ENCODE measurements around the gene SLX9.

DNA sequence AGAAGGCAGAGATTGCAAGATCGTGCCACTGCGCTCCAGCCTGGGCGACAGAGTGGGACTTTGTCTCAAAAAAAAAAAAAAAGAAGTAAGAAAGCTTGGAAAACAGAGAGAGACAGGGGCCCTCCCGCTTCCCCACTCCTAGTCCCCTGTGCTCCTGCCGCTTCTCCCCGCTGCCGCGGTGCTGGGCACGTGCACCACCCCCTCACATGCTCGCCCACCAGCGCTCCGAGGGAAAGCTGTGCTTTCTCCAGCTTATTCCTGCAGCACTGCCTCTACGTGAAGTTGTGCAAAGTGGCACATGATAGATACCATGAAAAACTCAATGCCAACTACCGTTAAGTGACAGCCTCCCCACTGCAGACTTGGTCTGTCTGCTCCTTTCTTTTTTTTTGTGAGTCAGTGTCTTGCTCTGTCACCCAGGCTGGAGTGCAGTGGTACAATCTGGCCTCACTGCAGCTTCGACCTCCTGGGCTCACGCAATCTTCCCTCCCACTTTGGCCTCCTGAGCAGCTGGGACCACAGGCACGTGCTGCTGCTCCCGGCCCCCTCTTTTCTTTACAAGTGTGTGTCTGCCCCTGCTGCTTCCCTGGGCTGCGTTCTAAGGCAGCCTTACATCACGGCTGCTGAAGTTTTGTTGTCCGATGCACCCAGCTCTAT is 15.4 kb downstream of the SLX9 start:
- TF ChIP-seq, protein P1, sequence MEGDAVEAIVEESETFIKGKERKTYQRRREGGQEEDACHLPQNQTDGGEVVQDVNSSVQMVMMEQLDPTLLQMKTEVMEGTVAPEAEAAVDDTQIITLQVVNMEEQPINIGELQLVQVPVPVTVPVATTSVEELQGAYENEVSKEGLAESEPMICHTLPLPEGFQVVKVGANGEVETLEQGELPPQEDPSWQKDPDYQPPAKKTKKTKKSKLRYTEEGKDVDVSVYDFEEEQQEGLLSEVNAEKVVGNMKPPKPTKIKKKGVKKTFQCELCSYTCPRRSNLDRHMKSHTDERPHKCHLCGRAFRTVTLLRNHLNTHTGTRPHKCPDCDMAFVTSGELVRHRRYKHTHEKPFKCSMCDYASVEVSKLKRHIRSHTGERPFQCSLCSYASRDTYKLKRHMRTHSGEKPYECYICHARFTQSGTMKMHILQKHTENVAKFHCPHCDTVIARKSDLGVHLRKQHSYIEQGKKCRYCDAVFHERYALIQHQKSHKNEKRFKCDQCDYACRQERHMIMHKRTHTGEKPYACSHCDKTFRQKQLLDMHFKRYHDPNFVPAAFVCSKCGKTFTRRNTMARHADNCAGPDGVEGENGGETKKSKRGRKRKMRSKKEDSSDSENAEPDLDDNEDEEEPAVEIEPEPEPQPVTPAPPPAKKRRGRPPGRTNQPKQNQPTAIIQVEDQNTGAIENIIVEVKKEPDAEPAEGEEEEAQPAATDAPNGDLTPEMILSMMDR (IDR thresholded peaks at IDR 0.05) = no peak
- TF ChIP-seq POLR2AphosphoS5 (IDR thresholded peaks at IDR 0.05) = no peak
